Measurements from ENCODE around the gene CIP2A.

Gene CIP2A

DNA sequence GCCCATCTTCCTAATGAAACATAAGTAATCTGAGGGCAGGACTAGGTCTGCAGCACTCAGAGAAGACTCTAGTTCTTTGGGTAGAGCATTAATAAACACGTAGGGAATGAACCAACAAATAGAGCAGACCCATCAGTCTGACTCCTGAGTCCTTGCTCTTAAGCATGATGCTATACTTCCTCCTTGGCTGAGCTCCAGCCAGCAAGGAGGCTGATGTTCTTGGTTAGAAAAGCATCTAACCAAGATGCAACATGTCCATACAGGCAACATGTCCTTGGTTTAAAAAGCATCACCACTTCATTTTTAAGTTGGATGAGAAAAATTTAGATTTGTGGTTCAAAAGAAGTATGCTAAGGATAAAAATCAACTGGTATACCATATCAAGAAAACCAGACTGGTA is 70.3 kb downstream of the CIP2A start:
- intact Hi-C loops (cut with DNase I) = no loop called here
- no peak for DNase-seq

DNA sequence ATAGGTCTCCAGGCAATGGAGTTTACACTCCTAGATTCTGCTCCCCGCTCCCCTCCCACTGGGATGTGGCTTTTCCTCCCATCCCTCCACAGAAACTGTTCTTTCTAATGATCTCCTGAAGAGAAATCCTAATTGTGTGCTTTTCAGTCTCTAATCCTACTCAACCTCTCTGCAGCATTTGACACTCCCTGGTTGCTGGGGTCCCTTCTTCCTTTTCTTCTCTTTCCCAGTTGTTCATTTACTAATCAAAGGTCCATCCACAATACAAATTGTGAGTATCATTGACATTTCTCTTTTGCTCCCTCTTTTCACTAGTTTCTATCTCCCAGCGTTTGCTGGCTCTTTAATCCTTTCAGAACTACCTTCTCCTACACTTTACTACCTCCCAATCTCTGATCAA is 72.4 kb downstream of the CIP2A start:
- intact Hi-C loops (cut with DNase I) = no loop called here
- DNase-seq = no peak

DNA sequence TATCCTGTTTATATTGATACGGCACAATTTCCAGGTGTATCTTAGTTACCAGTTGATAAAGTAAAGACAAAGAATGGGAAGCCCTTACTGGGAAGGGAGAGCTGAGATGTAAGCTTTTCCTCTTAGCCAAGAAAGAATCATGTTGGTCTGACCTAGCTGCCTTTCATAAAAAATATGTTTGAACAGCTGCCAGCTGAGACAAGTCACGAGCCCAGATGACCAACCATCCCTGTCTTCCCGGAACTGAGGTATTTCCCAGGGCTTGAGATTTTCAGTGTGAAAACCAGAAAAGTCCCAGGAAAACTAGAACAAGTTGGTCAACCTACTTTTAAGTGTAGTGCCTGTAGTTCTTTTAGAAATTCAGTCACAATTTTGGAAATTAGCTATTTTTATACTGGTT is 75.3 kb downstream of the CIP2A start:
- intact Hi-C loops (cut with DNase I) = no loop called here
- no peak for DNase-seq

DNA sequence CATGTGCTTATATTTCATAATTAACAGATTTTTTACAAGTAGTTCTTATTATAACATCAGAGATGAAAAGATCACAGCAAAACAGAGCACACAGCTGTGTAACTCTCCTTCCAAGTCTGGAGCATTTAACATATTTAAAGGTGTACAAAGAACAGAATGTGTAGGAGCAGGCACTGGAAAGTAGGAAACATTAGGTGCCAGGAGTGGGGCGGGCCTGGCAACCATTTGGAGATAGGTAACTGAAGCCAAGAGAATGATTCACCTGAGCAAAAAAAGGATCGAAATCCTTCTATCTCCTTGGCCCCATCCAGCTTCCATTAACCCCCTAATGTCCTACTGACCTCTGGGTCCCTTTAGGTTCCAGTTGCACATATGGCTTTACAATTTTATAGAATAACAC is 76.6 kb downstream of the CIP2A start:
- intact Hi-C loops (cut with DNase I) = no loop called here
- DNase-seq = no peak

GRCh38 chr3:108511490-108511889 is 77.7 kb downstream of the CIP2A start:
- intact Hi-C loops (cut with DNase I) = no loop called here
- no peak for DNase-seq

DNA sequence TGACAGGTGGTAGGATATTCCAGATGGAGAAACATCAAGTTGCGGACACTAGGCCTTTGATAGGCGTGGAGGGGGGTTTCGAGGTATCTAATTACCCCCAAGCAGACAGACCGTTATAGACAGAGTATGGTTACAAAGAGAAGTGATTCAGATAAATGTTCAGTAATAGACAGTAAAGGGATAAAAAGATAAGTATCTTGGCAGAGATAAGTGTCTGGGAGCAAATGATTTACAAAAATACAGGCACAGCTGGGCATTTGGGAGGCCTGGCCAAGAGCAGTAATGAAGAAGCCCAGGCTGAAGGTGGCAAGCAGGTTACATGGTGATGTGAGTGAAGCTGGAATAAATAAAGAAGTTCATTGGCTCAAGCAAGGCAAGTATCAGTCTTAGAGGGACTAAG is 78.2 kb downstream of the CIP2A start:
- DNase-seq = no peak
- intact Hi-C loops (cut with DNase I) = no loop called here

DNA sequence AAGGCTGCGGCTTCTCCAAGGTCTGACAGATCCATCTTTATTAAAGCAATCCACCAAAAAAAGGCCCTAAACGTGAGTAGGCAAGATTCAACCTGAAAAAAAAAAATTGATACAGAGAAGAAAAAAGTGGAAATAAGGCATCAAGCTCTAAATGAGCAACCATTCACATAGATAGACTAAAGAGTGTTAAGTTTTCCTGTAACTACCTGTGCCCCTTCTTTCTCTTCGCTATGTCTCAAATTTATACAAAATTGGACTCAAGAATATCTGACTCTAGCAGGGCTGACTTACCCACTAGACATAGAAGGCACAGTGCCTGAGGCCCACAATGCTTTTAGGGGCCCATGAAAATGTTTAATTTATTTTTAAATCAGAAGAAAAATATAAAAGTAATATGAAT is 78.7 kb downstream of the CIP2A start, which contains the start of gene MYH15:
Gene MYH15 (minus strand): TSS at position 101 of the 400 bp plus-strand sequence. CDS start 66 bp downstream, at position 35.
- no peak for DNase-seq
- intact Hi-C loops (cut with DNase I) = no loop called here

GRCh38 chr3:108509871-108510270 is 79.4 kb downstream of the CIP2A start:
- intact Hi-C loops (cut with DNase I) = no loop called here
- no peak for DNase-seq

DNA sequence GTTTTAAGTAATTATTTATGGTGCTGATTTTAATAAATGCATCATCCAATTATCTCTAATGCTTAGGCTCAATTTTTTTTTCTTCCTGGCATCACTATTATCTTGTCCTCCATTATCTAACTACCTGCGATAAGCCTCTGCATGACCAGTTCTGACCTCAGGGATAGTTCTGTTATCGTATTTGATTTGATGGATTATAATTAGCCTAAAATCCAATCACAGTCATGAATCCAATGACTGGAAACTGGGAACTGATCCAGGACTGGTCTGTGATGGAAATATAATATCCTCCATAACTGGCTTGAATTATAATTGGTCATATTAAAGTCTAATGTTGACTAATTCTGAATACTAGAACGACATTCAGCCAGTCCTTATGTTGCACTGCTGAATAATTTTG is 80.0 kb downstream of the CIP2A start:
- intact Hi-C loops (cut with DNase I) = no loop called here
- DNase-seq = no peak

- no peak for DNase-seq
- intact Hi-C loops (cut with DNase I) = no loop called here
Observed at GRCh38 chr3:108507902-108508301, 81.3 kb downstream of the CIP2A start.

DNA sequence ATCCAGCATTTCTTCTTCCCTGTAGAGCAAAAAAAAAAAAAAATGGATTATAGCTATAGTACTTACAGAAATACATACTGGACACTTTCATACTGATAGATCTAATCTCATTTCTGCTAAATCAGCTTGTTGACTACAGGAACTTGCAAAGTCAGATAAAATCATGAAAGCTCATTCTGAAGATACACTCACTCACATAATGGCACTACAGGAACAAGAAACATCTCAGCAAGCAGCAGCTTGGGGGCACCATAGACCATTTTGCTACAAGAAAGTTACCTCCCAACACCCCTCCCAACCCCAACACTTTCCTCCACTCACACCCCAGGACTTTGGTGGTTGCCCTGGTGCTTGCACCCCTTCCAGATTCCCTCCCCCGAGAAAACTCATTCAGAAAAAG is 83.4 kb downstream of the CIP2A start:
- no peak for DNase-seq
- intact Hi-C loops (cut with DNase I) = no loop called here

DNA sequence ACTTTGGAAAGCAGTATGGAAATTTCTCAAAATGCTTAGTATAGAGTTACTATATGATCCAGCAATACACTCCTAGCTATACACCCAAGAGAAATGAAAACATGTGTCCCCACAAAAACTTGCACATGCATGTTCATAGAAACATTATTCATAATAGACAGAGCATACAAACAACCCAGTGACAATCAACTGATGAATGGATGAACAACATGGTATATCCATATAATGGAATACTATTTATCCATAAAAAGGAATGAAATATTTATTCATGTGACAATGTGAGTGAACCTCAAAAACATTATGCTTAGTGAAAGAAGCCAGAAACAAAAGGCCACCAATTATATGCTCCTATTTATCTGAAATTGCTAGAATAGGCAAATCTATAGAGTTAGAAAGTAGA is 85.5 kb downstream of the CIP2A start:
- intact Hi-C loops (cut with DNase I) = no loop called here
- DNase-seq = no peak

DNA sequence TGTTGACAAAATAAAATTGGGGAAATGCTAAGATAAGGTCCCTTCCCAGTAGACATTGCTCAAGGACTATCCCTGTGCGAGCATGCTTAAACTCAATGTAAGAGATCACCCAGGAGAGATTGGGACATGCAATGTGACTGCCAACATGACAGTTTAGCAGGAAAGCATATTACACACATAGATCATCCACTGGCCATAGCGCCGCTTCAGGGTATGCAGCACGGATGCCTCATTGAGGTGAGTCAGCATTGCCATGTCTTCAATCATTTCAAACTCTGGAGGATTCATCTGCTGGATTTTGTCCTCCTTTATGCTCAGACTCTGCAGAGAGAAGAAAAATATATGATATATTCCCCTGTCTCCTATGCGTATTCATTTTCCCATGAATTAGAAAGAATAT is 87.7 kb downstream of the CIP2A start:
- DNase-seq = no peak
- intact Hi-C loops (cut with DNase I) = no loop called here

GRCh38 chr3:108500728-108501127 is 88.5 kb downstream of the CIP2A start:
- DNase-seq = no peak
- intact Hi-C loops (cut with DNase I) = no loop called here

Data from head of caudate nucleus (tissue), 42 donors.